ENCODE data around the gene SLC13A3. TPM values are rescaled to one million over a fixed set of nuclear protein-coding genes. Genes with fewer than 3 reads are reported as not detected.

Gene SLC13A3
- total RNA-seq, 1 experiment from 2014 or later, result 1.3 TPM

GRCh38 chr20:46638898-46639274, 12.4 kb downstream of the SLC13A3 start:
- ChIA-PET CTCF (no interaction called here), POLR2A (ENCODE audit: low non-redundant PET) (no interaction called here)
- no peak for DNase-seq (ENCODE audit: low spot score)
- TF ChIP-seq, protein P1, sequence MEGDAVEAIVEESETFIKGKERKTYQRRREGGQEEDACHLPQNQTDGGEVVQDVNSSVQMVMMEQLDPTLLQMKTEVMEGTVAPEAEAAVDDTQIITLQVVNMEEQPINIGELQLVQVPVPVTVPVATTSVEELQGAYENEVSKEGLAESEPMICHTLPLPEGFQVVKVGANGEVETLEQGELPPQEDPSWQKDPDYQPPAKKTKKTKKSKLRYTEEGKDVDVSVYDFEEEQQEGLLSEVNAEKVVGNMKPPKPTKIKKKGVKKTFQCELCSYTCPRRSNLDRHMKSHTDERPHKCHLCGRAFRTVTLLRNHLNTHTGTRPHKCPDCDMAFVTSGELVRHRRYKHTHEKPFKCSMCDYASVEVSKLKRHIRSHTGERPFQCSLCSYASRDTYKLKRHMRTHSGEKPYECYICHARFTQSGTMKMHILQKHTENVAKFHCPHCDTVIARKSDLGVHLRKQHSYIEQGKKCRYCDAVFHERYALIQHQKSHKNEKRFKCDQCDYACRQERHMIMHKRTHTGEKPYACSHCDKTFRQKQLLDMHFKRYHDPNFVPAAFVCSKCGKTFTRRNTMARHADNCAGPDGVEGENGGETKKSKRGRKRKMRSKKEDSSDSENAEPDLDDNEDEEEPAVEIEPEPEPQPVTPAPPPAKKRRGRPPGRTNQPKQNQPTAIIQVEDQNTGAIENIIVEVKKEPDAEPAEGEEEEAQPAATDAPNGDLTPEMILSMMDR (conservative IDR thresholded peaks at IDR 0.05; ENCODE audit: low read depth, low read length), result no peak
- TF ChIP-seq EZH2 (IDR thresholded peaks at IDR 0.05; ENCODE audit: borderline replicate concordance, low read depth, low read length, poor library complexity, severe bottlenecking), result no peak
- BruUV-seq (replicated peaks), result no TSS peak
- H3K27ac ChIP-seq (ENCODE audit: low read depth, low read length, poor library complexity, severe bottlenecking), result no peak overlapping the region
- H3K4me1 ChIP-seq (ENCODE audit: insufficient read depth, low read length, poor library complexity, severe bottlenecking), result no peaks in the 10 kb centered on the region
- H3K36me3 ChIP-seq (ENCODE audit: insufficient read depth, low read length, poor library complexity, severe bottlenecking), result no peaks in the 10 kb centered on the region
- H3K4me3 ChIP-seq (ENCODE audit: low read depth, low read length, poor library complexity, severe bottlenecking), result no peak overlapping the region
- no peaks in the 10 kb centered on the region for H3K9me3 ChIP-seq (ENCODE audit: low read depth, low read length, poor library complexity, severe bottlenecking)
- intact Hi-C loops (cut with micrococcal nuclease; ENCODE audit: unreplicated experiment), result no loop called here
- H3K27me3 ChIP-seq (replicated peaks; ENCODE audit: insufficient read depth, low read depth, low read length, poor library complexity), result no peaks in the 10 kb centered on the region

GRCh38 chr20:46638134-46638897, 12.9 kb downstream of the SLC13A3 start:
- ChIA-PET POLR2A (ENCODE audit: low non-redundant PET) (no interaction called here), CTCF (no interaction called here)
- no peaks in the 10 kb centered on the region for H3K27me3 ChIP-seq (replicated peaks; ENCODE audit: insufficient read depth, low read depth, low read length, poor library complexity)
- intact Hi-C loops (cut with micrococcal nuclease; ENCODE audit: unreplicated experiment), result no loop called here
- no peak overlapping the region for H3K27ac ChIP-seq (ENCODE audit: low read depth, low read length, poor library complexity, severe bottlenecking)
- no peak overlapping the region for H3K4me3 ChIP-seq (ENCODE audit: low read depth, low read length, poor library complexity, severe bottlenecking)
- H3K9me3 ChIP-seq (ENCODE audit: low read depth, low read length, poor library complexity, severe bottlenecking), result no peaks in the 10 kb centered on the region
- no peak for DNase-seq (ENCODE audit: low spot score)
- TF ChIP-seq, protein P1 (conservative IDR thresholded peaks at IDR 0.05; ENCODE audit: low read depth, low read length), result no peak
- TF ChIP-seq EZH2 (IDR thresholded peaks at IDR 0.05; ENCODE audit: borderline replicate concordance, low read depth, low read length, poor library complexity, severe bottlenecking), result no peak
- H3K36me3 ChIP-seq (ENCODE audit: insufficient read depth, low read length, poor library complexity, severe bottlenecking), result no peaks in the 10 kb centered on the region
- no TSS peak for BruUV-seq (replicated peaks)
- H3K4me1 ChIP-seq (ENCODE audit: insufficient read depth, low read length, poor library complexity, severe bottlenecking), result no peaks in the 10 kb centered on the region

DNA sequence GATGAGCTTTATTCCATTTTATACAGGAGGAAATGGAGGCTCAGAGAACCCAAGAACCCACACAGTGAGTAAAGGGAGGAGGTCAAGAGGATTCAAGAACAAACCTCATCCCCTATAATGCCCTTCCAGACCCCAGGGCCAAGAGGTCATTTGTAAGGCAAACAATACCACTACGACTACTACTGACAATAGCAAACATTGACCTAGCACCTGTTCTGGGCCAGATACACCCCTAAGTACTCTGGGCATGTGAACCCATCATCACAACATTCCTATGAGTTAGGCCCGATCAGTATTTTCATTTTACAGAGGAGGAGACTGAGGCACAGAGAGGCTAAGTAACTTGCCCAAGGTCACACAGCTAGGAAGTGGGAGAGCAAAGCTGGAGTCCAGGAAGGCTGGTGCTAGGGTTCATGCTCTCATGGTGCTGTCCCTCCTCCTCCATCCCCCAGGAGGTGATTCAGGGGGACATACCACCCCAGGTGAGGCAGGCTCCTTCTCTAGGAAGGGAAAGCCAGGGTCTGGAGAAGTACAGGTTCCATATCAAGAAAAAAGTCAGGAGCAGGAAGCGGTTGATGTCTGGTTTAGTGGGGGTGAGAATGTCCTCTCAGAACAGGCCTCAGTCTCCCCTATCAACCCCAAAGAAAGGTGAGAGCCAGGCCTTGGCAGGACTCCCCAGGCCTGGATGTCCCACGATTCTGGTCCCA, 13.7 kb downstream of the SLC13A3 start:
- H3K9me3 ChIP-seq (ENCODE audit: low read depth, low read length, poor library complexity, severe bottlenecking), result no peaks in the 10 kb centered on the region
- no peaks in the 10 kb centered on the region for H3K4me1 ChIP-seq (ENCODE audit: insufficient read depth, low read length, poor library complexity, severe bottlenecking)
- DNase-seq (ENCODE audit: low spot score), result no peak
- no peaks in the 10 kb centered on the region for H3K27me3 ChIP-seq (replicated peaks; ENCODE audit: insufficient read depth, low read depth, low read length, poor library complexity)
- no peaks in the 10 kb centered on the region for H3K36me3 ChIP-seq (ENCODE audit: insufficient read depth, low read length, poor library complexity, severe bottlenecking)
- ChIA-PET POLR2A (ENCODE audit: low non-redundant PET) (no interaction called here), CTCF (no interaction called here)
- no peak overlapping the region for H3K4me3 ChIP-seq (ENCODE audit: low read depth, low read length, poor library complexity, severe bottlenecking)
- intact Hi-C loops (cut with micrococcal nuclease; ENCODE audit: unreplicated experiment), result no loop called here
- TF ChIP-seq, protein P1 (conservative IDR thresholded peaks at IDR 0.05; ENCODE audit: low read depth, low read length), result no peak
- no peak for TF ChIP-seq EZH2 (IDR thresholded peaks at IDR 0.05; ENCODE audit: borderline replicate concordance, low read depth, low read length, poor library complexity, severe bottlenecking)
- H3K27ac ChIP-seq (ENCODE audit: low read depth, low read length, poor library complexity, severe bottlenecking), result no peak overlapping the region
- BruUV-seq (replicated peaks), result no TSS peak
